Keratinocyte (primary cell): ENCODE results near the gene GABRR2. TPM values are rescaled to one million over a fixed set of nuclear protein-coding genes. Genes with fewer than 3 reads are reported as not detected.
"Not testable (repeated sequence)": the region's sequence is repeated elsewhere in the genome, so short reads cannot be mapped to it uniquely, and the experiment has no call there.

Source experiments
- DNase-seq: peaks from one replicate; pipeline ENCODE4 v3.0.0-alpha.2; 2011; ENCODE audit warnings: low read depth, missing footprints, low spot score
- FAIRE-seq: peaks from 2 replicates; lab custom pipeline; 2011; peaks lifted over from hg19 to GRCh38; lab: Jason Lieb, UNC
- H2AFZ ChIP-seq: 2 replicates; pipeline ENCODE4 v1.6.0; 2012; ENCODE audit warnings: low read length, control low read depth, inconsistent platforms; ENCODE audit not compliant: control insufficient read depth
- H3K27ac ChIP-seq: 2 replicates; pipeline ENCODE4 v1.5.1; 2011; ENCODE audit warnings: low read length; ENCODE audit not compliant: control insufficient read depth, insufficient read depth
- H3K27me3 ChIP-seq: 3 replicates; pipeline ENCODE4 v1.6.0; 2011; ENCODE audit warnings: low read length; ENCODE audit not compliant: control insufficient read depth, insufficient read depth; ENCODE audit errors: extremely low read depth
- H3K36me3 ChIP-seq, 2 experiments: 2 replicates in 1 of 2; 3 replicates in 1 of 2; pipeline ENCODE4 v1.5.1; 2011; ENCODE audit warnings: low read length in 2 of 2, mild to moderate bottlenecking in 1 of 2; ENCODE audit not compliant: control insufficient read depth in 2 of 2, insufficient read depth in 2 of 2; ENCODE audit errors: extremely low read depth in 1 of 2
- H3K4me1 ChIP-seq: 3 replicates; pipeline ENCODE4 v1.5.1; 2011; ENCODE audit warnings: low read length; ENCODE audit not compliant: control insufficient read depth, insufficient read depth; ENCODE audit errors: extremely low read depth
- H3K4me2 ChIP-seq: 3 replicates; pipeline ENCODE4 v1.6.0; 2011; ENCODE audit warnings: low read depth, low read length; ENCODE audit not compliant: control insufficient read depth, insufficient read depth; ENCODE audit errors: extremely low read depth
- H3K4me3 ChIP-seq, 3 experiments: fragments of 200-600 bp in 1 of 3; sonication (generic) in 1 of 3; 2 replicates in 2 of 3; 3 replicates in 1 of 3; pipeline ENCODE4 v1.5.1; 2011 to 2016; ENCODE audit warnings: low read length in 3 of 3, mild to moderate bottlenecking in 3 of 3, control low read depth in 2 of 3, inconsistent platforms in 1 of 3, low read depth in 1 of 3, mixed read lengths in 1 of 3, mixed run types in 1 of 3, moderate library complexity in 1 of 3; ENCODE audit not compliant: control insufficient read depth in 2 of 3, insufficient read depth in 2 of 3; ENCODE audit errors: extremely low read depth in 1 of 3
- H3K79me2 ChIP-seq: 2 replicates; pipeline ENCODE4 v1.6.0; 2012; ENCODE audit warnings: low read length; ENCODE audit not compliant: control insufficient read depth, insufficient read depth
- H3K9ac ChIP-seq: 3 replicates; pipeline ENCODE4 v1.6.0; 2011; ENCODE audit warnings: low read length; ENCODE audit not compliant: control insufficient read depth, insufficient read depth; ENCODE audit errors: extremely low read depth
- H3K9me1 ChIP-seq: 3 replicates; pipeline ENCODE4 v1.6.0; 2011; ENCODE audit warnings: low read length; ENCODE audit not compliant: control insufficient read depth, insufficient read depth; ENCODE audit errors: extremely low read depth
- H3K9me3 ChIP-seq: 2 replicates; pipeline ENCODE4 v1.5.1; 2012; ENCODE audit warnings: low read depth, low read length; ENCODE audit not compliant: control insufficient read depth
- H4K20me1 ChIP-seq: 3 replicates; pipeline ENCODE4 v1.6.0; 2011; ENCODE audit warnings: low read length; ENCODE audit not compliant: control insufficient read depth, insufficient read depth; ENCODE audit errors: extremely low read depth
- CTCF ChIP-seq, 3 experiments: IDR thresholded peaks in 1 of 3; conservative IDR thresholded peaks in 1 of 3; optimal IDR thresholded peaks in 1 of 3; 2 replicates in 2 of 3; 3 replicates in 1 of 3; pipeline versions ENCODE3 to v1.5.1; 2011; ENCODE audit warnings: low read length in 3 of 3, mild to moderate bottlenecking in 3 of 3, moderate library complexity in 2 of 3, control low read depth in 1 of 3, inconsistent platforms in 1 of 3; ENCODE audit not compliant: insufficient read depth in 2 of 3; ENCODE audit errors: extremely low read depth in 1 of 3
- EZH2 ChIP-seq: IDR thresholded peaks from one replicate; pipeline ENCODE4 v1.6.1; 2012; ENCODE audit warnings: inconsistent platforms, mild to moderate bottlenecking, low read length, moderate library complexity
- dilution Hi-C: fragments of 300-500 bp; cut with MboI; formaldehyde crosslinking; loops from one replicate; pipeline ENCODE4 v1.7.0; 2020; ENCODE audit warnings: low sequenced_read_pairs; ENCODE audit not compliant: extremely low pct_ligation_motif_present
- polyA plus RNA-seq, 5 experiments: library from polyadenylated mRNA; depleted of rRNA in 3 of 5; stranded (reverse) in 3 of 5; stranded (forward) in 1 of 5; unstranded in 1 of 5; fragments of >200 nt; gene quantifications; 1 replicate in 1 of 5; 2 replicates in 3 of 5; 3 replicates in 1 of 5; pipeline versions ENCODE4 v1.2.1 to v1.2.3, GENCODE V29; 2011 to 2012; ENCODE audit warnings: missing spikeins in 2 of 5, low read depth in 1 of 5, low replicate concordance in 1 of 5

The GABRR2 gene
- polyA plus RNA-seq, 1 donor (not counting 4 experiments of a cell fraction or from before 2014, with no cell fraction given) = 0.03 TPM

DNA sequence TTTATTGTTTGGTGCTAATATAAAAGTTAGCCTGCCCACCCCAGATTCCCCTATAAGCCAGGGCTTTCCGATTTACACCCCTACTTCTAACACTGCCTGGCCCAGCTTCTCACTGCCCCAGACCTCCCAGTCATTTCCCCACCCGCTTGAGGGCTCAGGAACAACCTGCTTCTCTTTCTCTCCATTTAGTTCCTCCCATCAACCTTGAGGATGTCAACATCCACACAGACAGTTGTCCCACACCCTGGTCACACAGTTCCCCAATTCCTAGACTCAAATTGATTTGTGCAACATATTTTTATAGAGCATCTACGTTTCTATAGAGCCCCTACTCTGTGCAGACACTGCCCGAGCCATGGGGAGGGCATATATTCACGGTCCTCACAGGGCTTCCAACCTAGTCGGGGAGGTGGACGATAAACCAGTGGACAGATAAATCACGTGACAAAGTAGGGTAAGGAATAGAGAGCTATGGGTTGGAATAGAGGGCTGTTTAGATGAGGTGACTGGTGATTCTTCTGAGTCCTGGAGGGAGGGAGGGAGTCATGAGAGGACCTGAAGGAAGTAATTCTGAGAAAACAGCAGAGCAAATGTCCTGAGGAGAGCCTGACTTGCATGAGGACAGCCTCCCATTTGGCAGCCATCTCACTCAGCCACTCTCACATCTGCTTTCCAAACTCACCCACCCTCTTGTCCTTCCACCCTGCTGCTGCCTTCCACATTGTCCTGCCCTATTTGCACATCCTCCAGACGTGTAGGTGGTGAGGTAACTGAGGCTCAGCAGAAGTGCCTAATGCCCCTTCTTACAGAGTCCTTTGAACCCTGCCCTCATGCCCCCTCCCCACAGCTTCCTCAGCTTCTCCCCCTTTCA lies 6.3 kb downstream of the GABRR2 start:
- FAIRE-seq (no peak), DNase-seq (no peak)
- no peaks in the 10 kb centered on the region for H3K9me1 ChIP-seq
- no peak overlapping the region for H3K9ac ChIP-seq
- TF ChIP-seq CTCF (optimal IDR thresholded peaks at IDR 0.05 in 1 of 3, IDR thresholded peaks at IDR 0.05 in 1 of 3, conservative IDR thresholded peaks at IDR 0.05 in 1 of 3; ENCODE audit: extremely low read depth in 1 of 3, insufficient read depth in 2 of 3, low read length in 3 of 3) = no peak
- no peak for TF ChIP-seq EZH2
- no peak overlapping the region for H2AFZ ChIP-seq
- no peaks in the 10 kb centered on the region for H3K9me3 ChIP-seq
- no peak overlapping the region for H3K4me2 ChIP-seq
- H3K27me3 ChIP-seq = peaks cover 42% of the 10 kb centered on the region
- no peak overlapping the region for H3K4me3 ChIP-seq
- dilution Hi-C loops = no loop called here
- H4K20me1 ChIP-seq = no peaks in the 10 kb centered on the region
- no peaks in the 10 kb centered on the region for H3K79me2 ChIP-seq
- H3K36me3 ChIP-seq = no peaks in the 10 kb centered on the region
- no peak overlapping the region for H3K27ac ChIP-seq
- no peaks in the 10 kb centered on the region for H3K4me1 ChIP-seq

GRCh38 chr6:89304517-89304916 lies 10.6 kb downstream of the GABRR2 start:
- H3K9me1 ChIP-seq, FAIRE-seq, H3K9me3 ChIP-seq, H3K79me2 ChIP-seq, DNase-seq, H2AFZ ChIP-seq, H3K9ac ChIP-seq, H3K4me3 ChIP-seq, dilution Hi-C loops, H4K20me1 ChIP-seq, H3K4me2 ChIP-seq, H3K27ac ChIP-seq, H3K4me1 ChIP-seq, H3K36me3 ChIP-seq: not testable (repeated sequence)
- H3K27me3 ChIP-seq = peaks cover 60% of the 10 kb centered on the region
